Adrenal gland (tissue), 12 donors: Measurements from ENCODE around the gene DRD1. TPM values are rescaled to one million over a fixed set of nuclear protein-coding genes. Genes with fewer than 3 reads are reported as not detected.
"Not testable (repeated sequence)": the region's sequence is repeated elsewhere in the genome, so short reads cannot be mapped to it uniquely, and the experiment has no call there.

Source experiments
- DNase-seq, 7 donors: peaks; one replicate each; pipeline ENCODE4 v3.0.0-alpha.2; 2019 to 2020
- H3K27ac ChIP-seq, 5 donors: fragments of 200-600 bp; sonication (generic) in 4 of 5; 1 replicate in 3 of 5; 2 replicates in 2 of 5; pipeline versions ENCODE4 v1.5.1 to v1.8.0; 2016 to 2020; ENCODE audit warnings: mild to moderate bottlenecking in 1 of 5
- H3K27me3 ChIP-seq: fragments of 200-600 bp; 2 replicates; pipeline ENCODE4 v1.8.0; 2021
- H3K36me3 ChIP-seq, 2 donors: fragments of 200-600 bp; replicated peaks in 1 of 2; 1 replicate in 1 of 2; 2 replicates in 1 of 2; pipeline versions ENCODE4 v1.5.1 to v1.8.0; 2018 to 2022
- H3K4me1 ChIP-seq, 2 donors: fragments of 200-600 bp; replicated peaks in 1 of 2; 1 replicate in 1 of 2; 2 replicates in 1 of 2; pipeline versions ENCODE4 v1.5.1 to v1.8.0; 2018 to 2021
- H3K4me3 ChIP-seq, 4 donors: fragments of 200-600 bp; sonication (generic) in 3 of 4; one replicate each; pipeline ENCODE4 v1.5.1; 2016 to 2018
- H3K9me3 ChIP-seq, 3 donors: fragments of 200-600 bp; sonication (generic) in 1 of 3; replicated peaks in 1 of 3; 1 replicate in 2 of 3; 2 replicates in 1 of 3; pipeline versions ENCODE4 v1.5.1 to v1.8.0; 2016 to 2021
- CTCF ChIP-seq, 6 experiments: fragments of 450-650 bp in 4 of 6; fragments of 200-600 bp in 2 of 6; sonication (generic) in 1 of 6; IDR thresholded peaks; 1 replicate in 5 of 6; 2 replicates in 1 of 6; pipeline versions ENCODE4 v1.5.1 to v1.8.0; 2016 to 2021; ENCODE audit warnings: antibody characterized with exemption in 6 of 6, mild to moderate bottlenecking in 2 of 6, moderate library complexity in 1 of 6
- POLR2A ChIP-seq, 2 donors: fragments of 450-650 bp; IDR thresholded peaks; one replicate each; pipeline ENCODE4 v1.6.1; 2017; ENCODE audit warnings: antibody characterized with exemption in 2 of 2, mild to moderate bottlenecking in 2 of 2, moderate library complexity in 1 of 2
- WGBS, 4 donors: extraction: QIAGEN DNeasy Blood & Tissue Kit in 2 of 4; methylation state at CpG; one replicate each; pipeline versions ENCODE4 v1.1.5 to v1.1.7; 2013 to 2017; 5-methylcytosine and 5-hydroxymethylcytosine counted together
- intact Hi-C, 2 donors: fragments of 100-400 bp; cut with DNase I; formaldehyde crosslinking; loops; one replicate each; pipeline versions ENCODE4 v1.14.1 to v1.15.0; 2022 to 2023
- polyA plus RNA-seq, 3 donors: library from polyadenylated mRNA; stranded (reverse); fragments of 200-250 nt in 2 of 3; fragments of 350-450 nt in 1 of 3; fragmentation: Illumina TruSeq in 1 of 3; extraction: RNeasy Lipid Tissue Mini Kit (QIAGEN cat#74804) in 1 of 3; gene quantifications; one replicate each; pipeline ENCODE4 v1.2.3, GENCODE V29; 2013 to 2014
- total RNA-seq, 9 donors: library from RNA; depleted of rRNA in 4 of 9; stranded (reverse); fragments of >200 nt in 4 of 9; fragments of 120-200 nt in 1 of 9; fragmentation: NEBNext Ultra II Directional in 1 of 9; extraction: Animal tissue kit (Norgen Biotek cat#: 25700) in 1 of 9; gene quantifications; one replicate each; pipeline versions ENCODE4 v1.1.0 to v1.2.4, GENCODE V29; 2013 to 2023
- donor health status: healthy with polysubstance abuse.
- donor health status: Bipolar disorder and iron deficiency.
- donor health status: DM: yes; HTN: yes; CAD: no.
- donor health status: DM: no; HTN: no; CAD: no.
- donor health status: DM: no; HTN: no; CAD: no.
- donor health status: DM: yes; HTN: yes; CAD: no.

Gene DRD1
- total and polyA plus RNA-seq, 12 donors, result under 0.01 to 1.3 (median 0.26) TPM

- H3K27me3 ChIP-seq, result peaks cover 28% of the 10 kb centered on the region
- TF ChIP-seq CTCF (IDR thresholded peaks at IDR 0.05) (no peak), POLR2A (IDR thresholded peaks at IDR 0.05) (no peak)
- 70 to 96% (median 76%) methylated on average over 2 of the region's 2 CpGs for whole genome bisulfite sequencing, 4 donors
Observed at GRCh38 chr5:175452166-175452565, 8.2 kb upstream of the DRD1 start.

GRCh38 chr5:175448276-175448675 lies 4.3 kb upstream of the DRD1 start:
- no peak overlapping the region for H3K27ac ChIP-seq
- no peak for DNase-seq
- 53 to 61% (median 55%) methylated on average over 3 of the region's 3 CpGs for WGBS, 4 donors
- intact Hi-C loops, result no loop called here
- peaks cover 0 to 11% of the 10 kb centered on the region in 2 donors for H3K4me1 ChIP-seq
- no peak overlapping the region for H3K4me3 ChIP-seq
- H3K27me3 ChIP-seq, result peaks cover 42% of the 10 kb centered on the region
- no peaks in the 10 kb centered on the region for H3K9me3 ChIP-seq
- TF ChIP-seq POLR2A (IDR thresholded peaks at IDR 0.05), result no peak
- no peak for TF ChIP-seq CTCF (IDR thresholded peaks at IDR 0.05)
- no peaks in the 10 kb centered on the region for H3K36me3 ChIP-seq

More at GRCh38 chr5:175452166-175452565, 8.2 kb upstream of the DRD1 start:
- Histone ChIP-seq H3K4me3 (no peak overlapping the region), H3K36me3 (no peaks in the 10 kb centered on the region), H3K4me1 (no peaks in the 10 kb centered on the region), H3K27ac (no peak overlapping the region), H3K9me3 (no peaks in the 10 kb centered on the region)
- DNase-seq, result no peak
- intact Hi-C loops, result no loop called here

- Histone ChIP-seq H3K9me3 (no peaks in the 10 kb centered on the region), H3K4me3 (no peak overlapping the region), H3K36me3 (no peaks in the 10 kb centered on the region), H3K27ac (no peak overlapping the region), H3K27me3 (peaks cover 39% of the 10 kb centered on the region), H3K4me1 (peaks cover 0 to 11% of the 10 kb centered on the region in 2 donors)
- DNase-seq, result no peak
- intact Hi-C loops, result no loop called here
- TF ChIP-seq POLR2A (IDR thresholded peaks at IDR 0.05) (no peak), CTCF (IDR thresholded peaks at IDR 0.05) (no peak)
- WGBS, 4 donors, result 33 to 40% (median 38%) methylated on average over 2 of the region's 2 CpGs
Observed at GRCh38 chr5:175447571-175447970, 3.6 kb upstream of the DRD1 start.

- peaks cover 0 to 11% of the 10 kb centered on the region in 2 donors for H3K4me1 ChIP-seq
Observed at GRCh38 chr5:175446378-175446777, 2.4 kb upstream of the DRD1 start.

GRCh38 chr5:175444905-175445456 lies 999 bp upstream of the DRD1 start:
- Histone ChIP-seq H3K27me3 (peaks cover 34% of the 10 kb centered on the region), H3K36me3 (no peaks in the 10 kb centered on the region), H3K27ac (no peak overlapping the region), H3K4me1 (peaks cover 0 to 11% of the 10 kb centered on the region in 2 donors), H3K9me3 (no peaks in the 10 kb centered on the region), H3K4me3 (peak overlapping the region in 1 of 4 donors; percentile 48)
- no peak for DNase-seq
- 22 to 52% (median 24%) methylated on average over 9 to 37 of the region's 37 CpGs for WGBS, 4 donors
- TF ChIP-seq CTCF (IDR thresholded peaks at IDR 0.05) (peak in 1 of 6 experiments; percentile 38), POLR2A (IDR thresholded peaks at IDR 0.05) (no peak)
- intact Hi-C loops, result loop anchor here (2.0 to 5.0 kb wide), 2 partner anchors 493 to 494 kb away; no protein-coding TSS in a partner anchor

More at GRCh38 chr5:175446378-175446777, 2.4 kb upstream of the DRD1 start:
- DNase-seq, H3K9me3 ChIP-seq, intact Hi-C loops, H3K4me3 ChIP-seq, H3K27ac ChIP-seq, H3K36me3 ChIP-seq: not testable (repeated sequence)
- WGBS, 4 donors, result 70 to 77% (median 73%) methylated on average over 13 to 14 of the region's 14 CpGs
- peaks cover 35% of the 10 kb centered on the region for H3K27me3 ChIP-seq
